Activated naive CD8-positive, alpha-beta T cell treated with anti-CD3 and anti-CD28 coated beads, Interleukin-2, amount 50 U/mL, for 24 hours (primary cell): Measurements from ENCODE around the gene FHL5.
"Not testable (repeated sequence)": the region's sequence is repeated elsewhere in the genome, so short reads cannot be mapped to it uniquely, and the experiment has no call there.

ENCODE experiments used
- ATAC-seq: fragments of 150-1000 bp; cut with Tn5 transposase; one replicate; pipeline ENCODE4 v1.10.0; 2021
- DNase-seq: peaks from one replicate; pipeline ENCODE4 v3.0.0; 2021
- H3K27ac Mint-ChIP-seq: one replicate; pipeline ENCODE4 v1.8.0; 2021; ENCODE audit warnings: mild to moderate bottlenecking, mixed read lengths
- H3K27me3 Mint-ChIP-seq: one replicate; pipeline ENCODE4 v1.8.0; 2021; ENCODE audit warnings: mixed read lengths
- H3K36me3 Mint-ChIP-seq: one replicate; pipeline ENCODE4 v1.8.0; 2021; ENCODE audit warnings: low read depth, mixed read lengths
- H3K4me1 Mint-ChIP-seq: one replicate; pipeline ENCODE4 v1.8.0; 2021; ENCODE audit warnings: mixed read lengths
- H3K4me3 Mint-ChIP-seq: one replicate; pipeline ENCODE4 v1.8.0; 2021; ENCODE audit warnings: mild to moderate bottlenecking, moderate library complexity, mixed read lengths
- H3K9me3 Mint-ChIP-seq: one replicate; pipeline ENCODE4 v1.8.0; 2021; ENCODE audit warnings: mixed read lengths

Gene FHL5, protein sequence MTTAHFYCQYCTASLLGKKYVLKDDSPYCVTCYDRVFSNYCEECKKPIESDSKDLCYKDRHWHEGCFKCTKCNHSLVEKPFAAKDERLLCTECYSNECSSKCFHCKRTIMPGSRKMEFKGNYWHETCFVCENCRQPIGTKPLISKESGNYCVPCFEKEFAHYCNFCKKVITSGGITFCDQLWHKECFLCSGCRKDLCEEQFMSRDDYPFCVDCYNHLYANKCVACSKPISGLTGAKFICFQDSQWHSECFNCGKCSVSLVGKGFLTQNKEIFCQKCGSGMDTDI

DNA sequence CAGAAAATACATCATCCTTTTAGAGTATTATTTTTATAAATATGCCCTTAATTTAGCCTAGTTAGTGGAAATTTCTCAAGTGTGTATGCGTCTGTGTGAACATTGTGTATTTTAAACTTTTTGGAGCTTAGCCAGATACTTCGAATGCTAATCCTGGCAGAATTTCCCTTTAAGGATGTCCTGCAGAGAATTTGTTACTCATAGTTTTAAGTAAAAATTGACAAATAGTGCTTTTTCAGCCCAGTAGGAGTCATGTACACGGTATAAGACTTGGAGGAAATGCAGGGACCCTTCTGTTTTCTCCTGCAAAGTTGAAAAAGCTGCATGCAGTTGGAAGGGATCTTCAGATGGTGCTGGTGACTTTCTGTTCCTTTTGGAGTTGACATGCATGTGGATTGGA lies at the start of gene FHL5:
Gene FHL5, plus strand, starts transcription at position 243 of the 400 bp plus-strand sequence. CDS start 40,486 bp downstream, outside the sequence.
- H3K36me3 Mint-ChIP-seq: no peaks in the 10 kb centered on the region
- peaks cover 2% of the 10 kb centered on the region for H3K4me1 Mint-ChIP-seq
- no peak within 1 kb of the TSS for H3K4me3 Mint-ChIP-seq
- DNase-seq (no peak), ATAC-seq (no peak)
- peaks cover 8% of the 10 kb centered on the region for H3K27me3 Mint-ChIP-seq
- H3K27ac Mint-ChIP-seq: no peak within 1 kb of the TSS
- H3K9me3 Mint-ChIP-seq: no peaks in the 10 kb centered on the region

DNA sequence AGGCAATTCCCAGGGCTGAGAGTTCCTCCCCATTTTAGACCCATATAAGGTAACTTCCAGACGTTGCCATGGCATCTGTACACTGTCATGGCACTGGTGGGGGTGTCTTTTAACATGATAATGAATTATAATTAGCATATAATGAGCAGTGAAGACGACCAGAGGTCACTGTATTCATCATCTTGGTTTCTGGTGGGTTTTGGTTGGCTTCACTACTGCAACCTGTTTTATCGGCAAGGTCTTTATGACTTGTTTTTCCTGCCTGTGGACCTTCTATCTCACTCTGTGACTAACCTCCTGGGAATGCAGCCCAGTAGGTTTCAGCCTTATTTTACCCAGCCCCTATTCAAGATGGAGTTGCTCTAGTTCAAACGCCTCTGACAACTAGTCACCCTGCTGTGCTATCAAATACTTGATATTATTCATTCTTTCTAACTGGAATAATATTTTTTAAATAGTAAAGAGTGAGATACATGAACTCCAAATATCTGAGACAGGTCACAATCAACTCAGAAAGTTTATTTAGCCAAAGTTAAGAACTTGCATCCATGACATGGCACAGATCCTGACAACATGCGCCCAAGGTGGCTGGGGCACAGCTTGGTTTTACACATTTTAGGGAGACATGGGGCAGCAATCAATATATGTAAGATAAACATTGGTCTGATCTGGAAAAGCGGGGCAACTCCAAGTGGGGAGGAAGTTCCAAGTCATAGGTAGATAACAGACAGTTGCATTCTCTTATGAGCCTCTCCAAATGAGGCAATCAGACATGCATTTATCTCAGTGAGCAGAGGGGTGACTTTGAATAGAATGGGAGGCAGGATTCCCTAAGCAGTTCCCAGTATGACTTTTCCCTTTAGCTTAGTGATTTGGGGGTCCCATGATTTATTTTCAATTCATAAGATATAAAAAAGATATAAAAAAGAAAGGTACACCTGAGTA lies 42.5 kb upstream of the FHL5 start:
- ATAC-seq (peak; percentile 4), DNase-seq (no peak)
- Mint-ChIP-seq H3K27ac (no peak overlapping the region), H3K4me1 (peaks cover 20% of the 10 kb centered on the region), H3K9me3 (no peaks in the 10 kb centered on the region), H3K36me3 (peaks cover 7% of the 10 kb centered on the region), H3K4me3 (peak overlapping the region; percentile 97), H3K27me3 (no peaks in the 10 kb centered on the region)

DNA sequence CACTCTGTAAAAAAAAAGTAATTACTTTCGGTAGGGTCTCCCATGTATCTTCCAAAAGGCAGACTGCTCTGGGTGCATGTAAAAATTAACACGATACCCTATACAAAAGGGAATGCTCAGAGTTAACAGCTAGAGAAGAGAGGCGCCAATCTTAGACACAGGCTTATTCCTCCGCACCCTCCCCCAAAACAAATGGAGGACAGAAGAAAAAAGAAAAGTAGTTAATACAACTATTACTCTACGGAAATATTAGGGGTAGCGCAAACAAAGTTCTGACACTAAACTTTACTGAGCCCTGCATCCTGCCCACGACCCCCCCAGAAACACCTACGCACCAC lies 41.7 kb upstream of the FHL5 start:
- H3K27ac Mint-ChIP-seq: peak overlapping the region; percentile 94
- DNase-seq: no peak
- H3K36me3 Mint-ChIP-seq: peaks cover 12% of the 10 kb centered on the region
- no peaks in the 10 kb centered on the region for H3K9me3 Mint-ChIP-seq
- no peaks in the 10 kb centered on the region for H3K27me3 Mint-ChIP-seq
- peak overlapping the region; percentile 97 for H3K4me3 Mint-ChIP-seq
- peaks cover 20% of the 10 kb centered on the region for H3K4me1 Mint-ChIP-seq
- ATAC-seq: no peak

DNA sequence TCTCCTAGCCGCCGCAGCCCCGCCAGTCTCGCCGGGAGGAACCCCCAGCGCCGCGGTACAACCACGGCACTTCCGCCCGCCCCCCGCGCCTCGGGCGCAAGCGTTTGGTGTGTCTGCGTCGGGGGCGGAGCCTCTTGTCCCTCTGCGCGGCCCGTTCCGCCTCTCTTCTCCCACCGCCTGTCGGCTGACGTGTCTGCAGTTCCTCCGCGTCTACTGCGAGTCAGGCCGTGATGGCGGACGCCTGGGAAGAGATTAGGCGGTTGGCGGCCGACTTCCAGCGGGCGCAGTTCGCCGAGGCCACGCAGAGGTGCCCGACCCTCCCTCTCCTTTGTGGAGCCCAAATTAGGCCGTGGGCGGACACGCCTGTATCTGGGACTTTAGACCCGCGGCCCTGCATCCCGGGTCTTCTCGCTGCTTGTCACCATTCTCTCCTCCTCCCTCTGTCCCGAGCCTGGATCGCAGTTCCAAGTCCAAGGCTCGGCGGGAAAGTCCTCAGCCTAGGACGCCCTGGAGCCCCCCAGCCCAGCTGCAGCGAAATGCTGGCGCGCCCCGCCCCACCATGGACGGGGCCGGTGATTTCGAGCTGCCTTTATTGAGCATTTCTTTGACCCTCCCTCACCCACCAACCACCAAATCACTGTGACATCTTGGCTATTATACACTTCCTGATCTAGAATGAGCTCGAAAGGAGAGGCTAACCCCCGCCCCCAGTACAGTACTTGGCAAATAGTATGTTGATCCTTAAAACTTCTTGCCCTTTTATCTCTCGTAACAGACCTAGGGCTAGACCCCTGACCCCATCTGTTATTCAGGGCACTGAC lies 41.1 kb upstream of the FHL5 start, which contains the start of gene UFL1:
Gene UFL1, plus strand, starts transcription at position 163 of the 821 bp plus-strand sequence. Its CDS starts 68 bp downstream, at position 231.
- H3K9me3 Mint-ChIP-seq: no peaks in the 10 kb centered on the region
- ATAC-seq: peak; percentile 97
- H3K27ac Mint-ChIP-seq: peak within 1 kb of the TSS; percentile 94
- DNase-seq: peak; percentile 94
- H3K4me3 Mint-ChIP-seq: peak within 1 kb of the TSS; percentile 97
- H3K36me3 Mint-ChIP-seq: peaks cover 16% of the 10 kb centered on the region
- peaks cover 20% of the 10 kb centered on the region for H3K4me1 Mint-ChIP-seq
- H3K27me3 Mint-ChIP-seq: no peaks in the 10 kb centered on the region

DNA sequence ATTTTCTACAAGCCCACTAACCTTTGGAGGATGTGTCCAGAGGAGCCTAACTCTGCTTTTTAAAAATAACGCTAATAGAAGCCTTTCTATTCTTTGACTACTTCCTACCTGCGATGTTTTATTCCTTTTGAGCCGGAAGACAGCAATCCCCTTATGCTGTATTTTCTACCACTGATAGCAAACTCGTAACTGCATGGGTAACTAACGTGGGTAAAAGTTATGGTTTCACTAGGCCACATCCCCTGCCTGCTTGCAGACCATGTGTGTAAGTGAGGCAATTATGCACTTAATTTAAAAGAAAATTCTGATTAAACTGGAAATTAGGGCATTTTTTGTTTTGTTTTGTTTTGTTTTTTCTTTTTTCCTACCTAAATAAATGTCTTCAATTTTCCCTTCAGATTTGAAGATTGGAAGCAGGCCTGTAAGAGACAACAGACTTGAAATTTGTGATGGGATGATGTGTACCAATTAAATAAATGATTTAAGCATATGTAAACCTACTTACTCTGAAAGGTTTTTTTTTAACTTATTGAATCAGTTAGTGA lies 40.4 kb upstream of the FHL5 start:
- ATAC-seq: peak; percentile 29
- H3K36me3 Mint-ChIP-seq: peaks cover 21% of the 10 kb centered on the region
- peak overlapping the region; percentile 97 for H3K4me3 Mint-ChIP-seq
- H3K27me3 Mint-ChIP-seq: no peaks in the 10 kb centered on the region
- no peak for DNase-seq
- H3K27ac Mint-ChIP-seq: peak overlapping the region; percentile 94
- H3K4me1 Mint-ChIP-seq: peaks cover 21% of the 10 kb centered on the region
- no peaks in the 10 kb centered on the region for H3K9me3 Mint-ChIP-seq

DNA sequence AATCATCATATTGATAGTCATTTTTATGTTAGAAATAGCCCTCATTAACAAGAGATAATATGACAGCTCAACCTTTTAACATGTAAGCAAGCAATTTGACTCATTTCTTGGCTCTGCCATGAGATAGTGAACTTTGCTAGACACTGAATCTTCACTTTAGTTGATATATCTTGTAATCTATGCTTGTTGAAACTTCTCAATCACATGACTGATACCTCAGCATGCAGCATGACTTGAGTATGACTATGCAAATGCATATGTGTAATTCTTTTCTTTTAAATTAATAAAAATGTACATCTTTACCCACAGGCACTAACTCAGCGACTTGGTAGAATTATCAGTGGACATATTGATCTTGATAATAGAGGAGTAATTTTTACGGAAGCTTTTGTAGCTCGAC lies 34.7 kb upstream of the FHL5 start:
- no peaks in the 10 kb centered on the region for H3K9me3 Mint-ChIP-seq

DNA sequence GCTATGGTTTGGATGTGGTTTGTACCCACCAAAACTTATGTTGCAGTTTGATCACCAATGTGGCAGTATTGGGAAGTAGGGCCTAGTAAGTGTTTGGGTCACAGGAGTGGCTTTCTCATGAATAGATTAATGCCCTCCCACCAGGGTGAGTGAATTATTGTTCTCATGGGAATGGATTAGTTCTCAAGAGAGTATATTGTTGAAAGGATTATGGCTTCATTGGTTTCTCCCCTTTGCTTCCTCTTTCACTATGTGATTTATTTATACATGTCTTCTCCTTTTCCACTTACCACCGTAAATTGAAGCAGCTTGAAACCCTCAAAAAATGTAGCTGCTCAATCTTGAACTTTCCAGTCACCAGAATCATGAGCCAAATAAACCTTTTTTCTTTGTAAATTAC lies 30.5 kb upstream of the FHL5 start:
- no peak overlapping the region for H3K4me3 Mint-ChIP-seq
- H3K36me3 Mint-ChIP-seq: peaks cover 54% of the 10 kb centered on the region
- no peaks in the 10 kb centered on the region for H3K27me3 Mint-ChIP-seq
- H3K27ac Mint-ChIP-seq: no peak overlapping the region
- peaks cover 8% of the 10 kb centered on the region for H3K4me1 Mint-ChIP-seq
- ATAC-seq: no peak
- H3K9me3 Mint-ChIP-seq: no peaks in the 10 kb centered on the region
- DNase-seq: no peak

More for the DNA sequence above, 34.7 kb upstream of the FHL5 start:
- Mint-ChIP-seq H3K36me3 (peaks cover 60% of the 10 kb centered on the region), H3K27me3 (no peaks in the 10 kb centered on the region), H3K27ac (no peak overlapping the region), H3K4me1 (peaks cover 16% of the 10 kb centered on the region), H3K4me3 (no peak overlapping the region)
- DNase-seq (no peak), ATAC-seq (no peak)

DNA sequence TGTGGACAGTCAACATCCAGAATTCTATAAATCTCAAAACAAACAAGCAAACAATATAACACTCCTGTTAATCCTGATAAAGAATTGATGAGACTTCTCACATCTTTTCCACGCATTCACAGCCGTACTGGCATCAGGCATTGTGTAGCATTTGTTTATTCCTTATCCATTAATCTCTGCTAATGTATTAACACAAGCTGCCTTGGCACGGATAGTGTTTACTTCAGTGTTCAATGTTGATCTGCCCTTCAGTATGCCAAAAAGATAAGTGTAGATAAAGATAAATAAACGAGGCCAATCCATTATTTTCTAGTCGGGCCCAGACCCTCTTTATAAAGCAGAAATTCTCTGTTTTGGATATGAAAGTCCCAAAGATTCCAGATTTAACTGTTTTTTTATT lies 25.2 kb upstream of the FHL5 start:
- Mint-ChIP-seq H3K27me3 (no peaks in the 10 kb centered on the region), H3K36me3 (peaks cover 37% of the 10 kb centered on the region), H3K4me1 (no peaks in the 10 kb centered on the region), H3K4me3 (no peak overlapping the region), H3K9me3 (no peaks in the 10 kb centered on the region), H3K27ac (no peak overlapping the region)
- no peak for DNase-seq
- ATAC-seq: no peak

DNA sequence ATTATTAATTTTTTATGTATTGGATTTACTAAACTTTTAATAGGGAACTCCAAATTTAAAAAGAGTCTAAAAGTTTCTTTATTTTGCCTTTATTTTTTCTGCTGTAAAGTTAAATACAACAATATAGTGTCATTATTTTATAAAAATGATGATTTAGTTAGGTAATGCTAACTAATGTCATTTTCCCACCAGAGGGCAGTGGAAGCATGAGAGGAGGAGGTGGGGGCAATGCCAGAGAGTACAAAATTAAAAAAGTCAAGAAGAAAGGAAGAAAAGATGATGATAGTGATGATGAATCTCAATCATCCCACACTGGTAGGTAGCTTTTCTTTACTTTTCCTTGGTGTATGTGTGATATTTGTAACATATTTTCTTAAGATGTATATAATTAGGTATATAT lies 20.2 kb upstream of the FHL5 start:
- DNase-seq (no peak), ATAC-seq (no peak)
- H3K27ac Mint-ChIP-seq: no peak overlapping the region
- H3K4me1 Mint-ChIP-seq: no peaks in the 10 kb centered on the region
- H3K4me3 Mint-ChIP-seq: no peak overlapping the region
- no peaks in the 10 kb centered on the region for H3K9me3 Mint-ChIP-seq
- H3K27me3 Mint-ChIP-seq: no peaks in the 10 kb centered on the region
- peaks cover 41% of the 10 kb centered on the region for H3K36me3 Mint-ChIP-seq

DNA sequence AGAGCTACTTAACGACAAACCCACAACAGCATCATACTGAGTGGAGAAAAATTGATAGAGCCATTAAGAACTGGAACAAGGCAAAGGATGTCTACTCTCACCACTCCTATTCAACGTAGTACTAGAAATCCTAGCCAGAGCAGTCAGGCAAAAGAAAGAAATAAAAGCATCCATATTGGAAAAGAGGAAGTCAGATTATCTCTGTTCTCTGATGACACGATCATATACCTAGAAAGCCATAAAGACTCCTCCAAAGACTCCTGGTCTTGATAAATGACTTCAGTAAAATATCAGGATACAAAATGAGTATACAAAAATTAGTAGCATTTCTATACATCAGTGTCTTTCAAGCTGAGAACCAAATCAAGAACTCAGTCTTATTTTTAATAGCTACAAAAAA lies 17.0 kb upstream of the FHL5 start:
- Mint-ChIP-seq H3K4me3 (no peak overlapping the region), H3K27ac (no peak overlapping the region), H3K4me1 (no peaks in the 10 kb centered on the region), H3K27me3 (no peaks in the 10 kb centered on the region), H3K36me3 (peaks cover 36% of the 10 kb centered on the region), H3K9me3 (no peaks in the 10 kb centered on the region)
- no peak for DNase-seq
- no peak for ATAC-seq

DNA sequence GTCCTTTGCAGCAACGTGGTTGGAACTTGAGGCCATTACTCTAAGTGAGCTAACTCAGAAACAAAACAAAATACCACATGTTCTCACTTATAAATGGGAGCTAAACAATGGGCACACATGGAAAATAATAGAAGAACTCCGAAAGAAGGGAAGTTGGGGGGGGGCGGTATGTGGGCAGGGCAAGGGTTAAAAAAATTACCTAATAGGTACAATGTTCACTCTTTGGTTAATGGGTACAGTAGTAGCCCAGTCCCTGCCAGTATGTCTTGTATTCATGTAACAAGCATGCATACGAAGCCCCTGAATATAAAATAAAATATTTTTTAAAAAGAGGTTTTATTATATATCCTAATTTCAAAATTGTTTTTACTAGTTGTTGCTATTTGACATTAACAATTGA lies 15.3 kb upstream of the FHL5 start:
- Mint-ChIP-seq H3K27ac (no peak overlapping the region), H3K4me3 (no peak overlapping the region), H3K9me3 (no peaks in the 10 kb centered on the region), H3K36me3 (peaks cover 40% of the 10 kb centered on the region), H3K4me1 (no peaks in the 10 kb centered on the region), H3K27me3 (no peaks in the 10 kb centered on the region)
- DNase-seq (no peak), ATAC-seq (no peak)

DNA sequence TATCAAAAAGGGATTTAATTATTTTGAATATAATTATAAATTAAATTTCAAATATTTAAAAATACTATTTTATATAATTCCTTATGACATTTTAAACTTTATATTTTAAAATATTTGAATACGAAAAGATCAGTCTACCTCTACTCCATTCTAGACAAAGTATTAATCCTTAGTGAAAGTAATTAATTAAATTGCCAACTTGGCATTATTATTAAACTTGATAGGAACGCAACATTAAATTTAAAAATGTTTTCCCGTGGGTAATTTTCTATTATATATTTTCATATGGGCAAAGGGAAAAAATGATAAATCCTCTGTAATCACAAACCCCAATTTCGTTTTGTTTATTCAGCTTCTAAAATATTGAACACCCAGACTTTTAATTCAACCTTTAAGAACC lies 8.4 kb upstream of the FHL5 start:
- H3K36me3 Mint-ChIP-seq: peaks cover 51% of the 10 kb centered on the region
- no peak for DNase-seq
- H3K4me3 Mint-ChIP-seq: no peak overlapping the region
- H3K9me3 Mint-ChIP-seq: no peaks in the 10 kb centered on the region
- no peak overlapping the region for H3K27ac Mint-ChIP-seq
- H3K27me3 Mint-ChIP-seq: no peaks in the 10 kb centered on the region
- ATAC-seq: no peak
- no peaks in the 10 kb centered on the region for H3K4me1 Mint-ChIP-seq

DNA sequence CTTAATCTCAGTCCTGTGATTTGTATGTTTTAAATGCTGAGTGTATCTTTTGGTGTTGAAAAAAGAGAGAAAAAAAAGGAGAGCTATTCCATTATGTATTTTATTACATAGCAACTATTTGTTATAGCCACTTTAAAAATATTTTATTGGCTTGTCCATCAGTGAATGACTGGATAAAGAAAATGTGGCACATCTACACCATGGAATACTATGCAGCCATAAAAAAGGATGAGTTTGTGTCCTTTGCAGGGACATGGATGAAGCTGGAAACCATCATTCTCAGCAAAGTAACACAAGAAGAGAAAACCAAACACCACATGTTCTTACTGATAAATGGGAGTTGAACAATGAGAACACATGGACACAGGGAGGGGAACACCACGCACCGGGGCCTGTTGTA lies 3.2 kb upstream of the FHL5 start:
- not testable (repeated sequence) for ATAC-seq, H3K9me3 Mint-ChIP-seq, H3K4me1 Mint-ChIP-seq, H3K4me3 Mint-ChIP-seq, H3K27me3 Mint-ChIP-seq, DNase-seq, H3K27ac Mint-ChIP-seq
- peaks cover 19% of the 10 kb centered on the region for H3K36me3 Mint-ChIP-seq

DNA sequence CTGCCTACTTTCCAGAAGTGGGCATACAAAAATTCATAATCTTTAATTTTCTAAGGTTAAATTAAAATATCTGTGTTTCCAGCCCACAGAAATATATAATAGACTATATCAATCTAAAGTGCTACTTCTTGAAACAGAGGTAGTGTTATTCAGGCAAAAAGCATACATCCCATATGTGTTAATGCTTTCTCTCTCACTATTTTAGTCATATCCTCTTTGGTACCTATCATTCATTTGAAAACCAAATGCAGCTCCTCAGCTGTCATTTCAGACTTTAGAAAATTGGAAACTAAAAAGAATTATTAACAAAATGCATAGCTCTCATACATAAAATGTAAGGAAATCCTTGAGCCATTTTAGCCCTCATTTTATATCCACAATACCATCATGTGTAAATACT lies 925 bp downstream of the FHL5 start:
- DNase-seq (no peak), ATAC-seq (no peak)
- H3K27ac Mint-ChIP-seq: no peak overlapping the region
- peaks cover 11% of the 10 kb centered on the region for H3K27me3 Mint-ChIP-seq
- no peak overlapping the region for H3K4me3 Mint-ChIP-seq
- H3K36me3 Mint-ChIP-seq: no peaks in the 10 kb centered on the region
- peaks cover 2% of the 10 kb centered on the region for H3K9me3 Mint-ChIP-seq
- H3K4me1 Mint-ChIP-seq: peaks cover 2% of the 10 kb centered on the region
